Stimulated activated CD4-positive, alpha-beta T cell treated with anti-CD3 and anti-CD28 coated beads, Interleukin-4, amount 100 ng/mL, for 24 hours (primary cell): ENCODE data around the gene PRDM2.

Experiments used
- DNase-seq: peaks from one replicate; pipeline ENCODE4 v3.0.0-alpha.2; 2020

PRDM2 gene

DNA sequence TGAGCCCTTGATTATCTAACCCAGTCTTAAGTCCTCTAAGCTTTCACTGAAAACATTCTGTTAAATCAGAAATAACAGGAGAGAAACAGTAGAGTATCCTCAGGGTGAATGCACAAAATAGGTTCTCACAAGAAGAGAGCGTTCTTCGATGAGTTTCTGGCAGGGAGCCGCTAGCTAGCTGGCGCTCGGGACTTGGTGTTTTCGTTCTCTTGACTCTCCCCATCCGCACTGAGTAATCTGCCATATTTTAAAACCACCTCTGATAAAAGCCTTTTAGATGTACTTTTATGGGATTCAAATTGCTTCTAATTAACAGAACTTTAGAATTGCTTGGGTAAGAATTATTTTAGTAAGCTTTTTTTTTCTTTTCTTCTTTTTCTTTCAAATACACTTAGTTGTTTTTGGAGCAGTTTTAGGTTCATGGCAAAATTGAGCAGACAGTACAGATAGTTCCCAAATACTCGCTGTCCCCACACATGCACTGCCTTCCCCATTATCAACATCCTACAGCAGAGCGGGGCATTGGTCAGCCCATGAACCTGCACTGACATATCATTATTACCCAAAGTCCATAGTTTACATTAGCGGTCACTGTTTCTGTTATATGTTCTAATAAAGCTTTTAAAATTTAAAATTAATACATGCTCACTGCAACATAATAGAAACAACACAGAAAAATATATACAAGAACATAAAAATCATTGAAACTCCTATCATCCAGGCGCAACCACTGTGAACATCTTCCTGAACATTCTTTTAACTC is 35.4 kb downstream of the PRDM2 start:
- no peak for DNase-seq

DNA sequence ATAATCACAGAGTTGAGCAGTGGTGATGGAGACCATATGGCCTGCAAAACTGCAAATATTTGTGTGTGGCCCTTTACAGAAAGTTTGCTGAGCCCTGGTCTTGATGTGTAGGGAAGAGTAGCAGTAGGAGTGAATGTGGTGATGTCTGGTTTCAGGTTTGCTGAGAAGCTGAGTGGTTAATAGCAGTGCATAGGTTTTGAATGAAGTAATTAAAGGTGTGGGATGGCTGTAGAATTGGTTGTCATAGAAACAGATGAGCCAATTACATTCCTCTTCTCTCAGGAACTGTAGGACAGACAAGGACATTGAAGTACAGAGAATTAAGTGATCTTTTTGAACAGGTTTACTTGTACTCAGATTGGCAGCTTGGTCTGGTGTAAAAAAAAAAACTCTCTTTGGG is 37.4 kb downstream of the PRDM2 start:
- DNase-seq = no peak

DNA sequence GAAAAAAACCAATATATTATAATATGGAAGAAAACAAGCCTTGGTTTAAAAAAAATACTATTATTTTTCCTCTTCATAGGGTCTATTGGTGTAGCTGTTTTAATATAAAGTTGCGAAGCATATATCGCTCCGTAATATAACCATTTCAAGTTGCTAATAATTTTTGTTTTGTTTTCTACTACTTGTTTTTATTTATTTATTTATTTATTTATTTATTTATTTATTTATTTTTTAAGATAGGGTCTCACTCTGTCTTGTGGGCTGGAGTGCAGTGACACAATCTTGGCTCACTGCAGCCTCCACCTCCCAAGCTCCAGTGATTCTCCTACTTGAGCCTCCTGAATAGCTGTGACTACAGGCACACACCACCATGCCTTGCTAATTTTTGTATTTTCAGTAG is 46.4 kb downstream of the PRDM2 start:
- DNase-seq = no peak

DNA sequence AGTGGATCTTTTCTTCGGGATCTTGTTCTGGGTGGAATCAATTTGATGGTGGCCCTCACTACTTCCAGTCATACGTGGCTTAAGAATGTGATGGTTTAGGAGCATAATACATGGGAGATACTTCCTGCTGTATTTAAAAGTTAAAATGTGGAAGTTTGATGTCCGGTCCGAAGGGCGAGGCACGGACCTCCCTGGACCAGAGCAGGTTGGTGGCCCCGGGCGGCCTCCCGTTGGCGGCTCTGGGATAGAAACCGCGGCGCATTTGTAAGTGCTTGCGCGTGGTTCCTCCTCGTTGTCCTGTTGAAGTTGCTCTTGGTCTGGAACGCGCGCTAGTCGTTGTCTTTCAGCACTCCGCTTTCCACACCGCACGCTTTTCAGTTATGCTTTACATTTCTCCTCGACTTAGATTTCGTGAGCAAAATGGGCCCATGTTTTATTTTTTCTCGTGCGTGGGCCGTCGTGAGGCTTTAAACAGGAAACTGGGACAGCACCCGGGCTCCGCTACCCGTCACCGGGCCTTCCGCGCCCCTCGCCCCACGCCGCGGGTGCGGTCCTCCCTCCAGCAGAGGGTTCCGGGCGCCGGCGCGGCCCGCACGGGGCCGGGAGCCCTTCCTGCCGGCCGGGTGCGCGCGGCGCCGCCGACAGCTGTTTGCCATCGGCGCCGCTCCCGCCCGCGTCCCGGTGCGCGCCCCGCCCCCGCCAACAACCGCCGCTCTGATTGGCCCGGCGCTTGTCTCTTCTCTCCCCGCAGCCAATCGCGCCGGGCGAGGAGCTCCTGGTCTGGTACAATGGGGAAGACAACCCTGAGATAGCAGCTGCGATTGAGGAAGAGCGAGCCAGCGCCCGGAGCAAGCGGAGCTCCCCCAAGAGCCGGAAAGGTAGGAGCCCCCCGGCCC is 48.9 kb downstream of the PRDM2 start:
- peak; percentile 95 for DNase-seq

DNA sequence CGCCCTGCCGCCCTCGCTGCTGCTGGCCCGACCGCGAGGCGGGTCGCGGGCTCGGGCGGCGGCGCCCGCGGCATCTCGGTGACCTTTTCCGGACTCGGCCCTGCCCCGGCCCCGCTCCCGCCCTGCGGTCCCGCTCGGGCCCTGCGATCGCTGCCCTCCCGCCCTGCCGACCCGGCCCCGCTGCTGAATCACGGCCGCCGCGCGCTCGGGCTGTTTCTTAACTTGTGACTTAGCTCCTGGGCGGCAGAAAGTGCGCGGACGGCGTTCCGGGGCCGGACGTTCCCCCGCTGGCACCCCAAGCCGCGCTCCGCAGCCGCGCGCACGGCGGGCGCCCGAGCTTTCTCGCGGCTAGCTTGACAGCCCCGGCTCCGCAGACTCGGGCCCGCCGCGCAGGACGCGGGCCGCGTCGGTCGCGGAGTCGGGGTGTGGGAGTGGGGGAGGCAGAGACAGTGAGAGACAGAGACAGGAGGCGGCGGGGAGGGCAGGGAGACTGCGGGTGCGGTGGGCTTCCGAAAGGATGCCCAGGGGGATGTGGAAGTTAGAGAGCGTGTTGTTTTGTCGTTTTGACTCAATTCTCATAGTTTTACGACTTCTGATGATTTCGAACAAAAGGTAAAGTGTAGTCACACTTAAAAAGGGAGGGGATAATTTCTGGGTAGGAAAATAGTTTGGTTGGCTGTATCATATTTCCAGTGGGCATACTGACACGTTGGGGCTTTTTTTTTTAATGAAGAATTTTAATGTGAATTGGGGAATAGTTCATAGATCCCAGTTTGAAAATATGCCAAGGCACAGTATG is 49.8 kb downstream of the PRDM2 start:
- DNase-seq = peak; percentile 52

DNA sequence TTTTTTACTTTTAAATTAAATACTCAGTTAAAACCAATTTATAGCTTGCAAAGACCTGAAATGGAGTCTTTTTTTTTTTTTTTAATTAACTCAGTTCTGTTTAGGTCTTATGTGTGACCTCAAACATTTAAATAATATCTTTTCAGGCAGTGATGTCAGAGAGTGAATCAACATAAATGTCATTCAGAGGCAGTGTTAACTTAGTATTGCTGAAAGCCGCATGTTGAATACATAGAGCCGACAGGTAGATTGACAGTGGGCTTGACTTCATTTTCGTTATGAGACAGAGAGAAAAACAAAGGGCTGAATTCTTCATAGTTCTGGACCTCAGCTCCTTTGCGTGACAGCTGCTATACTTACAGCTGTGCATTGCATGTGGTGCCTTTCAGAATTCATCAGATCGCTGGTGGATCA is 51.5 kb downstream of the PRDM2 start:
- DNase-seq = no peak

DNA sequence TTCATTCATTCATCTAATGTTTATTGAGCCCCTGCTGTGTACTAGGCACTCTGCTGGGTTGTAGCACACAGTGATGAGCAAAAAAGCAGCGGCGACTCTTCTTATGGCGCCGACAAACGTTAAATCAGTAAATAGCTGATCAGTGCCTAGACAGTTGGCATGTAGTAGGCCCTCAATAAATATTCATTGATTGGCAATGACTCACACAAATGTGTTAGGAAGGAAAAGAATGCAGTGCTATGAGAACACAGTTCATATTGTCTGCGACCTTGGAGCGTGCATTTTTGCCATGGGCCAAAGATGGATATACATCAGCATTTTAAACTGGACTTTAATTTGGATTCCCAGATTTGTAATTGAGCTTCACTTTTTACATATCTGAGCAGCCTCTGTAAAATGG is 52.0 kb downstream of the PRDM2 start:
- no peak for DNase-seq

DNA sequence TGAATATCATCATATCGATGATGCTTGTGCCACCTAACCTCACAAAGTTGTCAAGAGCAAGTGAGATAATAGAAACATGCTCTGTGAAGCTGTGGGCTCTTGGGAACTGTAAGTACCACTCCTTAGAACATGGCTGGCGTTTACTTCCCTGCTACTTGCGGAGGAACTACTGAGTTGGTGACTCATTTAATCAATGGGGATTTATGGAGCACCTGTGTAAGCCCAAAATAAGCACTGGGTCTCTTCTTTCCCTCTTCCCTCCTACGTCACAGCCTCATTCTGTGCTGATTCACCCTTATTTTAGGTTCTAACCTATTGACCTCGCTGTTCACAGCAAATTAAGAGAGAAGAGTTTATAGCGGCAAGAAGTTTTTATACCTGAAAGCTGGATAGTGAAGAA is 52.9 kb downstream of the PRDM2 start:
- DNase-seq = no peak

DNA sequence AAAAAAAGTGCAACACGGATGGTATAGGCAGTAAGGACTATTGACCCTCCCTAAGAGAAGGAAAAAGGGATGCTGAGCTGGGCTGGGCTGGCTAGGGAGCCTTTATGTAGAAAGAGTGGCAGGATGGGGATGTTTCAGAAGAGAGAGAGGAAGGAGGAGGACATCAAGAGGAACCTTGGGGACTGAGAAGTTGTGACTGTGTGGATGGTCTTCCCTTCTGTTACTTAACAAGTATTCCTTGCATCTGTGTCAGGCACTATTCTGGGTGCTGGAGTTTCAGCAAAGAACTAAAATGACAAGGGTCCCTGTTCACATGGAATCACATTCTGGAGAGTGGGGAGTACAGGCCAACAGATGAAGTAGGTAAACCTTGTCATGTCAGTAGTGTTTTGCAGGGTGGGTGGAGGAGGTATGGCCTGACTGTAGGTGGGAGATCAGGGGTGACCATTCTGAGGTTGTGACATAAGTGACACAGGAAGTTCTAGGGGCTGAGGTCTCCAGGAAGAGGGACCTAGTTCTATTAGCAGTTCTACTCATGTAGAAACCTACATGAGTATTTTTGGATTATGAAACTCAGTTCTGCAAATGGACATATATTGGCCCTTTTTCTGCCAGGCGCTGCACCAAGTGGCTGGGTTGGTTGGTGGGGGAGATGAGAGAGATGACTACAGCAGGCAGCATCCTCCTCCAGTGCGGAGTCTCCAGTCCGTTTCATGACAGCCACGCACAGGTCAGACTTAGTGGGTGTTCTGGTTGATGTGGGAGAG is 53.8 kb downstream of the PRDM2 start:
- no peak for DNase-seq

DNA sequence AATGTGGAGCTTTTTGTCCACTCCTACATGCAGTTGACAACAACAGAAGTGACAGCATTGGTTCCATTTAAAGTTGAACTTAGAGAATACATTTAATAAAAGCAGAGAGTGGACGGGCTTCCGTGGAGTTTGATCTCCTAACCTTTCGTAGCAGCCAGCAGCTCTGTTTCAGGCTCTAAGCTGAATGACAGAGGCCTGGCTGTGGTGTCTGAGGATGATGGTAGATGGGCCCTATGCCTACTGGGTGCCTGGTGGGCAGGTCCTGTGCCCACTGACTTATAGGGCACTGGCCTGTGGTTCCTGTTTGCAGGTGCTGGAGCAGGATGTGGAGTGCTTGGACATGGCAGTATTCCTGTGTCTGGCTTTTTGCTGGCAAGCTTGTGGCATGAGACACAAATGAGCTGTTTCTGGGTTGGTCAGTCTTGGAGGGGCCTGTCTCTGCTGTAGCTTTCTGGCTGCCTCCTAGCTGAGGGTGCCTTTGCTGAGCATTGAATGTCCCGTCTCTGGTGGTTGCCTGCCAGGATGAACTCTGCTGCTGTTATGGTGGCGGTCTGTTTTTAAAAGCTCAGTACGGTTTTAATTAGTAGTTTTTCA is 54.6 kb downstream of the PRDM2 start:
- no peak for DNase-seq

DNA sequence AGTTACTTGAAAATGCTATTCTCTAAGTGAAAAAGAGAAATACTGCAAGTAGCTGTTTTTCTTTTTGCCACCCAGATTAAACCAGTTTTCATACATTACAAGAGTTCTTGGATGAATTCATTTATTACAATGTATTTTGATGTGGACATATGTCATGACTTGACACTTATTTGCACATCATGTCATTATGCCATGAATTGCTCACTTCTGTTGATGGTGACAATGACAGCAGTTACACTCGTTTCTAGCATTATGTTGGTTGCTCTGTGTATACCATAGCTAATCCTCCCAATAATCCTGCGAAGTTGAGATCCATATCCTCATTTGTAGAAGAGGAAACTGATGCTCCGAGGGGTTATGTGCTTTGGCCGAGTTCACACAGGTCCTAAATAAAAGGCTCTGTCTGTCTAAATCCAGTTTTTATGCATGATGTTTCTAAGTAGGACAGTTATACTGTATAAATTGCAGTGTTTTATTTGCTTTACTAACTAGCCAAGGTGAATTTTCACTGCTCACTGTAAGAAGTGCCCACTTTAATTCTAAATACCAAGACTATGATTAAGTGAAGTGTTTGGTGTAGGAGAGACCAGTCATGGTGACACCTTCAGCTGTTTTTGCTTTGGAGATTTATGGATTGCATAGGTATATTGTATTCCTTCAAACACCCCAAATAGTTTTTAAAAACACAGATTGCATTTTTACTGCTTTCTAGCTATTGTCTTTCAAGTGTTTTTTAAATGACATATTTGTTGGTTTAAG is 56.7 kb downstream of the PRDM2 start:
- DNase-seq = no peak

DNA sequence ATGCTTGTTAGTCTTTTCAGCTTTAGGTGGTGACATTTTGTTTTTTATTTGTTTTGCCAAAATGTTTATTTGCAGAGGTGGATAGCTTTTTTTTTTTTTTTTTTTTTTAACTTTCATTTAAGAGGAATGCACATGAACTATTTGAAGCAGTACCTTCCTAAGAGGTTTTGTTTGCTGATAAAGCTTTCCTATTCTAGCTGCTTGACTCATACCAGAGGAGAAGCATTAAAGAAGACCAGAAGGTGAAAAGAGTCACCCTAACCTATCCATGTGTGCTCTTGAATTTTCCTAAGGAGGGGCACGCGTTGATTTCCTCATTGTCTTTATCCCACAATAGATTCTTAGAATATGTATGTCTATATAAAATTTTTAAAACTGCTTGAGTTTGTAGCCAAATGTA is 57.7 kb downstream of the PRDM2 start:
- no peak for DNase-seq

DNA sequence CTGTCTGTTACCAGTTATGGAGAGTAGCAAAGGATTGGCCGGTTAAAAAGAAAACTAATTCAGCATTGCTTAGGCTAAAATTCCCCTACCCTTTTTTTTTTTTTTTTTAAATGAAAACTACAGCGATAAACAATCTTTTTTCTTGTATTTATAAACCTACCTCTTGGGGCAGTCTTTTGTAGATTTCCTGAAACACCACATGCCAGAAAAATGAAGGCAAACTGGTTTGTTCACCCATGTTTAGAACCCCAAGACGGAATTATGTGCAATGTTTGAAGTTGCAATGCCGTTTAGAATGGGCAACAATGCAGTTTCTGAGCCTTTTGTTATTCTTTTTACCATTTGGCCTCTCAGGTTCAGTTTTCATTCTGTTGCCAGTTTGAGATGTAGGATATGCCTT is 59.1 kb downstream of the PRDM2 start:
- DNase-seq = no peak

DNA sequence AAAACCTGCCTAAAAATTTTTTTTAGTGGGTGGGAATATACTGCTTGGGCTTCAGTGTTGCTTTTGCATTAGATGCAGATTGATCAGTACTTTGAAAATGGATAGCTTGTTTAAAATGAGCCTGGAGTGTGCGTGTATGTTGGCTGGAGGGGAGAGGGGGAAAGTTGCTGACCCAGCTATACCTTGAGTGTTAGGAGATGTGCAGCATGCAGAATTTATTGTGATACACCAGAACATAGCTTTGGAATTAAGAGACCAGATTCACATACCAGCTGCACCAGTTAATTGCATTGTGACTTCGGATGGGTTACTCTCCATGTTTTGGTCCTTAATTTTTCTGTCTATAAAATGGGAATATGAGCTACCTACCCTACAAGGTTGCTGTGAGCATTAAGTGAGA is 60.4 kb downstream of the PRDM2 start:
- DNase-seq = no peak

DNA sequence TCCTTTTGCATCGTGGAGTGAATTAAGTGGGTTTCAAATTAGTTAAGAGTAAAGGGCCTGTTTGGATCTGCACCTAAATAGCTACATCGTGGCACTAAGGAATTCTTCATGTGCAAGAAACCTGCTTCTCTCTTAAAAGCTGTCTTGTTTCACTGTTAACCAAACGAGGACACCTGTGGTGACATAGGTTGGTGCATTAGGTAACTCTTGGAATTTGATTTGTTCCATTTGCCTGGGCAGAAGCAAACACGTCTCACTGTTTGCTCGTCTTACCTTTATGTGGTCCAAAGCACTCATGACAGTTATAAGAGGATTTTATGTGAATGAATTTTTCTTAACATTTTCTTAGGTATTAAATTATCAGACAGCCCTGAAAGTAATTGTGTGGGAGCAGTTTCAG is 60.9 kb downstream of the PRDM2 start:
- DNase-seq = no peak

DNA sequence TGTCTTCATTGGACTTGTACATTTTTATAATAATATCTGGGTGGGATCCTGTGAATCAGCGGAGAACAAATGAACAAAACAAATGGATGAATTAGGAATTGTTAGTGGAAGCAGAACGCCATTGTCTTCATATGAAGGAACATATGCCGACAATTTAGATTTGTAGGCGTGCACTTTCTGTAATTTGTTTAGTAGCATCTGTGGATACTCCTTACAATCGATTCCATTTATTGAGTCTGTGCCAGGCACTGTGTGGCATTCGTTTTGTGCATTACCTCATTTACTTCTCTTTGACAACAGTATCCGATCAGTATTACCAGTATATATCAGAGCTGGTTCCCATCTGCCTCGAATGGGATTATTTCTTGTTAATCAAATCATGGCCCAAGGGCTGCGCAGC is 61.9 kb downstream of the PRDM2 start:
- DNase-seq = no peak

DNA sequence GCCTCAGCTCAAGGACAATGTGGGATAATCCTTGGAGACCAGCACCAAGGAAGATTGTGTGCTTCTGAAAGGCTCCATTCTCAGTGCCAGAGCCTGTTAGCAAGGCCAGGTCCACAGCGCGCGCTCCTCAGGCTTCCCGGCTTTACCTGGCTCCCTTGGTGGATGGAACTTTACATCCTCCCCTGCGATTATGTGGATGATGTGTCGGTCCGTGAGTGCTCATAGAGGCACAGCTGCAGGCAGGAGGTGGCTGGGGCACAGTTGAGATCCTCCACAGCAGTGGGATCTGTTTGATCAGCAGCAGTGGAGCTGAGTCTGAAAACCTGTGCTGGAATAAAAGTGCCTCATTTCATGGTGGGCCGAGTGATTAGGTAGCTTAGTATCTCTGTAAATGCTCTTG is 62.7 kb downstream of the PRDM2 start:
- DNase-seq = no peak

DNA sequence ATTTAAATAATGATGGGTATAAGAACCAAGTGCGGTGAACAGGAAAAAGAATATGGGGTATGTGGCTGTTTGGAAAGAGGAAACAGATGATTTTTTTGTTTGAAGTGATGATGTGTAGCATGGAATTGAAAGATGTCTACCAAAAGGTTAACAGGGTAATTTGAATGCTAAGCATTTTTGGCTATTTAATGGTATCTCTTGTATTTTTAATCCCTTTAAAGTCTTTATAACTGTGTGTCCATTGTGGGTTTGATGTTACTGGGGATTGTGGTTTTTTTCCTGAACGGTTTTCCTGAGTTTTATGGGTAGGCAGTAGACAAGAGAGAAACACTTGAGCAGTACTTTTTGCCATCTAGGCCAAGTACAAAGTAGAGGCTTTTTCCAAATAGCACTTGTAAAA is 63.2 kb downstream of the PRDM2 start:
- no peak for DNase-seq

DNA sequence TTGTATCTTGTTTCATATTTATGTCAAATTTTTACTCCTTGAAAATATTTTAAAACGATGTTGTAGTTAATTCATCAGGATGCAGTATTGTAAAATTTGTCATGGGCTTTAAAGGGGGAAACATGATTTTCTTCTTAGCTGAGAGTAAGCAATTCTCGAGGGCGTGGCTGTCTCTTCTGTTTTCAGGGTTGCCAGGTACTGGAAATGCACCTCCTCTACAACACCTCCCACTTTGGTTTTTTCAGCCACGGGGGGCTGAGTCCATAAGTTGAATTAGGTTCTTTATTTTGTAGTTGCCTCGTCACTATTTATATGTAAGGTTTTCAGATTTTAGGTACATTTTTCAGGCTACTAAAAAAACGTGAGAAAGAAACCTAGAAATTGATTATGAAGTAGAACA is 64.0 kb downstream of the PRDM2 start:
- no peak for DNase-seq

DNA sequence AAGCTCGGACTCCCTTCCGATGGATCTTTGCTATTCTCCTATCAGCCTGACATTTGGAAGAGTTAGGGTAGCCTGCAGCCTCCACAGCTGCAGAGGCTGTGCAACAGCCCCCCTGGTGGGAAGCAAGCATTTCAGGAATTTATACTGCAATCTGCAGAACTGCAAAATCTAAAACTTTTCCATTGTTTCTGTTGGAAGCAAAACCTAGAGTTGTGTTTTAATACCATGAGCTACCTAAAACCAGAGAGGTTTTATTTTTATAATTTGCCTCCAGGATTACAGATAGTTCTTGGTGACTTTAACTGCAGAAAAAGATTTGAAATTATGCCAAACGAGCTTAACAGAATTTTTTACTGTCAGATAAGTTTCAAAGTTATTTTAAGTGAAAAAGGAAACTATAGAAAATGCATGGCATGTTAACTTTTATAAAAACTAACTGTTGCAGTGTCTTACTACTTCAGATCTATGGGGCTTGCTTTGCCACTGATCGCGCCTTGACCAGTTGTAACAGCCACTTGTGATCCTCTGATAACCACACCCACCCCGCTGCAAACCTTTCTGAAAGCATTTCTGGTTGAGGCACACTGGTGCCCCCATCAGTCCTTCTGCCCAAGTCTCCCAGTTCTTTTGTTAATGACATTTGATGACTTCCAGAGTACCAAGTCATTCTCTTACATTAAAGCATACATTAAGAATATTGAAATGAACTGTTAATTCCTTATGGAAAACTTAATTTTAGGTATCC is 64.8 kb downstream of the PRDM2 start:
- DNase-seq = no peak
